ENCODE data around the gene C2orf78.

GRCh38 chr2:73764945-73765344 lies 19.0 kb upstream of the C2orf78 start:
- no peak for TF ChIP-seq POLR2A (IDR thresholded peaks at IDR 0.05; ENCODE audit: low read depth, low read length)
- no peak for TF ChIP-seq POU2F2 (IDR thresholded peaks at IDR 0.05; ENCODE audit: low read depth, low read length)
- TF ChIP-seq POLR2AphosphoS5 (IDR thresholded peaks at IDR 0.05; ENCODE audit: low read depth, low read length), result no peak

Data from GM12891 (cell line).